ENCODE measurements around the gene CYP2C18.

GRCh38 chr10:94785211-94785610 lies 101.7 kb downstream of the CYP2C18 start:
- TF ChIP-seq CTCF (IDR thresholded peaks at IDR 0.05) (no peak), POLR2A (IDR thresholded peaks at IDR 0.05) (no peak)

Data from tibial nerve (tissue), 3 donors.